K562 (cell line): ENCODE data around the gene TTC9C. TPM values are rescaled to one million over a fixed set of nuclear protein-coding genes. Genes with fewer than 3 reads are reported as not detected.

ENCODE experiments used
- ARID3A ChIP-seq: IDR thresholded peaks from 2 replicates; pipeline ENCODE4 v1.6.1; 2012; ENCODE audit warnings: low read depth, low read length, improper control_type of control experiment, borderline replicate concordance
- ASH1L ChIP-seq: fragments of 450-650 bp; IDR thresholded peaks from 2 replicates; pipeline ENCODE4 v1.6.1; 2018; ENCODE audit warnings: borderline replicate concordance, mild to moderate bottlenecking, low read depth; ENCODE audit not compliant: partially characterized antibody
- ATF1 ChIP-seq, 2 experiments: fragments of 450-650 bp in 1 of 2; IDR thresholded peaks; 2 replicates each; pipeline ENCODE4 v1.6.1; 2016; ENCODE audit warnings: missing compliant biosample characterization in 1 of 2, missing genetic modification characterization in 1 of 2
- CTBP1 ChIP-seq: fragments of 450-650 bp; IDR thresholded peaks from 2 replicates; pipeline ENCODE4 v1.6.1; 2016; ENCODE audit warnings: borderline replicate concordance
- CXXC5 ChIP-seq: fragments of 250-450 bp; sonication (Bioruptor Pico); IDR thresholded peaks from 2 replicates; pipeline ENCODE4 v1.8.0; 2022; ENCODE audit warnings: inconsistent platforms, mild to moderate bottlenecking, moderate library complexity
- DMBX1 ChIP-seq: fragments of 250-450 bp; sonication (Bioruptor Pico); IDR thresholded peaks from 2 replicates; pipeline ENCODE4 v1.8.0; 2022; ENCODE audit warnings: inconsistent platforms, mild to moderate bottlenecking, moderate library complexity, borderline replicate concordance
- FOSL1 ChIP-seq: fragments of 200-800 bp; sonication (Bioruptor generic); conservative IDR thresholded peaks from 2 replicates; pipeline ENCODE4 v1.6.1; 2016; ENCODE audit warnings: missing genetic modification characterization, missing compliant biosample characterization
- MBD2 ChIP-seq: sonication (generic); IDR thresholded peaks from 2 replicates; pipeline ENCODE4 v1.6.1; 2016; ENCODE audit warnings: low read depth, borderline replicate concordance
- MECOM ChIP-seq: fragments of 250-450 bp; sonication (Bioruptor Pico); IDR thresholded peaks from 2 replicates; pipeline ENCODE4 v1.8.0; 2022; ENCODE audit warnings: inconsistent platforms
- MNT ChIP-seq, 2 experiments: fragments of 450-650 bp; conservative IDR thresholded peaks; 2 replicates each; pipeline ENCODE4 v1.6.1; 2017; ENCODE audit warnings: mild to moderate bottlenecking in 2 of 2, moderate library complexity in 2 of 2
- NBN ChIP-seq: fragments of 450-650 bp; IDR thresholded peaks from 2 replicates; pipeline ENCODE4 v1.6.1; 2016; ENCODE audit warnings: low read depth, mild to moderate bottlenecking
- NELFE ChIP-seq: IDR thresholded peaks from 2 replicates; pipeline ENCODE4 v1.6.1; 2011; ENCODE audit warnings: mild to moderate bottlenecking; ENCODE audit not compliant: insufficient read depth, insufficient read length
- NFYB ChIP-seq: IDR thresholded peaks from 2 replicates; pipeline ENCODE4 v1.6.1; 2011; ENCODE audit warnings: mild to moderate bottlenecking, moderate library complexity; ENCODE audit not compliant: insufficient read length; ENCODE audit errors: extremely low read depth
- PCBP2 ChIP-seq: fragments of 200-400 bp; formaldehyde crosslinking; IDR thresholded peaks from 2 replicates; pipeline ENCODE4 v1.6.1; 2018; ENCODE audit warnings: low read length, low read depth, mild to moderate bottlenecking, moderate library complexity; ENCODE audit not compliant: poor library complexity, severe bottlenecking
- U2AF1 ChIP-seq: fragments of 200-400 bp; formaldehyde crosslinking; optimal IDR thresholded peaks from 2 replicates; pipeline ENCODE3; 2017; ENCODE audit warnings: mild to moderate bottlenecking, low read depth, low read length, moderate library complexity
- polyA plus RNA-seq, 8 experiments: library from polyadenylated mRNA; depleted of rRNA in 4 of 8; stranded (reverse) in 5 of 8; unstranded in 3 of 8; fragments of >200 nt; fragmentation: Nextera tagmentation in 2 of 8; fragmentation: Illumina TruSeq in 1 of 8; extraction: Ambion mirVana in 2 of 8; extraction: Trizol in 1 of 8; gene quantifications; 2 replicates each; pipeline versions ENCODE4 v1.2.1 to v1.2.3, GENCODE V29; 2011 to 2014; ENCODE audit warnings: inconsistent platforms in 1 of 8, missing spikeins in 1 of 8
- total RNA-seq, 7 experiments: library from RNA; depleted of rRNA in 6 of 7; stranded (reverse); fragments of >200 nt in 6 of 7; fragmentation: Illumina TruSeq in 2 of 7; extraction: Trizol in 2 of 7; gene quantifications; 2 replicates each; pipeline versions ENCODE4 v1.2.1 to v1.2.3, GENCODE V29; 2011 to 2021; ENCODE audit warnings: low replicate concordance in 1 of 7
- TF ChIP-seq, protein P1 (sequence below): fragments of 450-650 bp; IDR thresholded peaks from 2 replicates; pipeline ENCODE4 v1.6.1; 2016; ENCODE audit warnings: missing biosample characterization, missing genetic modification characterization
- TF ChIP-seq, protein P2 (sequence below): sonication (generic); formaldehyde crosslinking; IDR thresholded peaks from 2 replicates; pipeline ENCODE4 v1.8.0; 2022; ENCODE audit warnings: mild to moderate bottlenecking, missing genetic modification reagents
- TF ChIP-seq, protein P3 (sequence below): fragments of 250-450 bp; sonication (Bioruptor Pico); IDR thresholded peaks from 2 replicates; pipeline ENCODE4 v1.5.0; 2022; ENCODE audit warnings: mild to moderate bottlenecking

Gene TTC9C
- total and polyA plus RNA-seq, 9 of the 15 experiments (the other 6 are each of a cell fraction or from before 2014, with no cell fraction given): 32.8 to 59.0 (median 37.1) TPM

GRCh38 chr11:62753736-62754603 is 25.7 kb downstream of the TTC9C start, which contains the start of gene ZBTB3 (continued):
- TF ChIP-seq, protein P1, sequence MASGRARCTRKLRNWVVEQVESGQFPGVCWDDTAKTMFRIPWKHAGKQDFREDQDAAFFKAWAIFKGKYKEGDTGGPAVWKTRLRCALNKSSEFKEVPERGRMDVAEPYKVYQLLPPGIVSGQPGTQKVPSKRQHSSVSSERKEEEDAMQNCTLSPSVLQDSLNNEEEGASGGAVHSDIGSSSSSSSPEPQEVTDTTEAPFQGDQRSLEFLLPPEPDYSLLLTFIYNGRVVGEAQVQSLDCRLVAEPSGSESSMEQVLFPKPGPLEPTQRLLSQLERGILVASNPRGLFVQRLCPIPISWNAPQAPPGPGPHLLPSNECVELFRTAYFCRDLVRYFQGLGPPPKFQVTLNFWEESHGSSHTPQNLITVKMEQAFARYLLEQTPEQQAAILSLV: no peak
- peak; percentile 32; the same call in 1 of the 2 replicates for TF ChIP-seq NBN
- TF ChIP-seq NELFE: no peak
- TF ChIP-seq MECOM (CRISPR knock-in tag): no peak
- no peak for TF ChIP-seq PCBP2
- TF ChIP-seq NFYB: peak; percentile 98
- peak; percentile 43; the same call in 1 of the 2 replicates for TF ChIP-seq ARID3A
- no peak for TF ChIP-seq U2AF1
- TF ChIP-seq CXXC5 (CRISPR knock-in tag): peak; percentile 56
- TF ChIP-seq ASH1L: peak; percentile 99
- TF ChIP-seq FOSL1 (tag): no peak
- TF ChIP-seq, protein P2, sequence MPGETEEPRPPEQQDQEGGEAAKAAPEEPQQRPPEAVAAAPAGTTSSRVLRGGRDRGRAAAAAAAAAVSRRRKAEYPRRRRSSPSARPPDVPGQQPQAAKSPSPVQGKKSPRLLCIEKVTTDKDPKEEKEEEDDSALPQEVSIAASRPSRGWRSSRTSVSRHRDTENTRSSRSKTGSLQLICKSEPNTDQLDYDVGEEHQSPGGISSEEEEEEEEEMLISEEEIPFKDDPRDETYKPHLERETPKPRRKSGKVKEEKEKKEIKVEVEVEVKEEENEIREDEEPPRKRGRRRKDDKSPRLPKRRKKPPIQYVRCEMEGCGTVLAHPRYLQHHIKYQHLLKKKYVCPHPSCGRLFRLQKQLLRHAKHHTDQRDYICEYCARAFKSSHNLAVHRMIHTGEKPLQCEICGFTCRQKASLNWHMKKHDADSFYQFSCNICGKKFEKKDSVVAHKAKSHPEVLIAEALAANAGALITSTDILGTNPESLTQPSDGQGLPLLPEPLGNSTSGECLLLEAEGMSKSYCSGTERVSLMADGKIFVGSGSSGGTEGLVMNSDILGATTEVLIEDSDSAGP (CRISPR knock-in tag): no peak
- TF ChIP-seq, protein P3, sequence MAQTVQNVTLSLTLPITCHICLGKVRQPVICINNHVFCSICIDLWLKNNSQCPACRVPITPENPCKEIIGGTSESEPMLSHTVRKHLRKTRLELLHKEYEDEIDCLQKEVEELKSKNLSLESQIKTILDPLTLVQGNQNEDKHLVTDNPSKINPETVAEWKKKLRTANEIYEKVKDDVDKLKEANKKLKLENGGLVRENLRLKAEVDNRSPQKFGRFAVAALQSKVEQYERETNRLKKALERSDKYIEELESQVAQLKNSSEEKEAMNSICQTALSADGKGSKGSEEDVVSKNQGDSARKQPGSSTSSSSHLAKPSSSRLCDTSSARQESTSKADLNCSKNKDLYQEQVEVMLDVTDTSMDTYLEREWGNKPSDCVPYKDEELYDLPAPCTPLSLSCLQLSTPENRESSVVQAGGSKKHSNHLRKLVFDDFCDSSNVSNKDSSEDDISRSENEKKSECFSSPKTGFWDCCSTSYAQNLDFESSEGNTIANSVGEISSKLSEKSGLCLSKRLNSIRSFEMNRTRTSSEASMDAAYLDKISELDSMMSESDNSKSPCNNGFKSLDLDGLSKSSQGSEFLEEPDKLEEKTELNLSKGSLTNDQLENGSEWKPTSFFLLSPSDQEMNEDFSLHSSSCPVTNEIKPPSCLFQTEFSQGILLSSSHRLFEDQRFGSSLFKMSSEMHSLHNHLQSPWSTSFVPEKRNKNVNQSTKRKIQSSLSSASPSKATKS (CRISPR knock-in tag): no peak
- no peak for TF ChIP-seq ATF1 (CRISPR knock-in tag; IDR thresholded peaks at IDR 0.05)
- TF ChIP-seq ATF1 (tag; IDR thresholded peaks at IDR 0.05): peak; percentile 87
- peak; percentile 99 for TF ChIP-seq MBD2
- 0 out of 2 replicates have a peak, but pooled peaks have one; percentile 60 for TF ChIP-seq CTBP1
- no peak for TF ChIP-seq DMBX1 (CRISPR knock-in tag)
- peak in 1 of 2 experiments; percentile 61; a peak in 1 of 4 replicates for TF ChIP-seq MNT (conservative IDR thresholded peaks at IDR 0.05)
